Vagina (tissue), 2 donors: ENCODE data around the gene ACTL6A. TPM values are rescaled to one million over a fixed set of nuclear protein-coding genes. Genes with fewer than 3 reads are reported as not detected.

Experiments used
- DNase-seq, 2 donors: peaks; one replicate each; pipeline ENCODE4 v3.0.0-alpha.2; 2017; ENCODE audit errors: extremely low spot score in 2 of 2
- H3K27ac ChIP-seq: fragments of 200-600 bp; sonication (generic); one replicate; pipeline ENCODE4 v1.5.1; 2019
- H3K27me3 ChIP-seq: fragments of 200-600 bp; sonication (generic); one replicate; pipeline ENCODE4 v1.5.1; 2019
- H3K36me3 ChIP-seq, 2 donors: fragments of 200-600 bp; sonication (generic); one replicate each; pipeline ENCODE4 v1.5.1; 2017 to 2019
- H3K4me1 ChIP-seq: fragments of 200-600 bp; sonication (generic); one replicate; pipeline ENCODE4 v1.5.1; 2019
- H3K4me3 ChIP-seq, 2 donors: fragments of 200-600 bp; sonication (generic); 1 replicate in 1 of 2; 2 replicates in 1 of 2; pipeline ENCODE4 v1.5.1; 2016 to 2019
- H3K9me3 ChIP-seq: fragments of 200-600 bp; sonication (generic); one replicate; pipeline ENCODE4 v1.5.1; 2019
- POLR2A ChIP-seq, 2 donors: fragments of 450-650 bp; IDR thresholded peaks; one replicate each; pipeline ENCODE4 v1.6.1; 2017; ENCODE audit warnings: antibody characterized with exemption in 2 of 2, mild to moderate bottlenecking in 2 of 2, moderate library complexity in 2 of 2
- POLR2AphosphoS5 ChIP-seq, 2 donors: sonication (generic); formaldehyde crosslinking; IDR thresholded peaks; one replicate each; pipeline ENCODE4 v1.9.0; 2017; ENCODE audit warnings: antibody characterized with exemption in 2 of 2, mild to moderate bottlenecking in 2 of 2, low read depth in 1 of 2; ENCODE audit not compliant: insufficient read depth in 1 of 2
- intact Hi-C: fragments of 100-400 bp; cut with DNase I; formaldehyde crosslinking; loops from one replicate; pipeline ENCODE4 v1.15.1; 2023
- total RNA-seq: library from RNA; depleted of rRNA; stranded (reverse); fragments of >200 nt; gene quantifications from one replicate; pipeline ENCODE4 v1.2.3, GENCODE V29; 2016
- TF ChIP-seq, protein P1 (sequence below), 3 experiments: fragments of 450-650 bp in 2 of 3; fragments of 200-600 bp in 1 of 3; sonication (generic) in 1 of 3; IDR thresholded peaks; one replicate each; pipeline ENCODE4 v1.5.1; 2017 to 2019; ENCODE audit warnings: antibody characterized with exemption in 3 of 3, mild to moderate bottlenecking in 2 of 3, moderate library complexity in 2 of 3

Gene ACTL6A
- total RNA-seq, 1 donor from 2014 or later = 21.9 TPM

DNA sequence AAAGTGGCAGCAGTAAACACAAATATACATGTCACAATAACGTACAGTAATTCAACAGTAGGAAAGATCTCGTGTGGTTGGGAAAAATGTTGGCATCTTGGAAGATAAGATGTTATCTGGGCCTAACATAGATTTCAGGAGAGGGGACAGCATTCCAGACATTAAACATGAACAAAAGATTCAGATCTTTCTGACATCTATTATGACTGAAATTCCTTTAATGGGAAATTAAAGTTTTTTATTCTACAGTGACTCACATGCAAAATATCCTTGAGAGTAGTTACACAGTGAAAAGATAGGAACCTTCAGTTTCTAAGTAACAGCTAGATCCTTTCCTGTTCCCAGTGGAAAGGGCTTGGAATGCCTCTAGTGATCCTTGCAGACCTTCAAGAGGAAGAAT, 51.1 kb downstream of the ACTL6A start:
- intact Hi-C loops = no loop called here
- Histone ChIP-seq H3K4me3 (no peak overlapping the region), H3K4me1 (no peaks in the 10 kb centered on the region), H3K9me3 (no peaks in the 10 kb centered on the region), H3K36me3 (peaks cover 0 to 12% of the 10 kb centered on the region in 2 donors), H3K27me3 (no peaks in the 10 kb centered on the region), H3K27ac (no peak overlapping the region)
- no peak for DNase-seq
- TF ChIP-seq POLR2AphosphoS5 (IDR thresholded peaks at IDR 0.05; ENCODE audit: insufficient read depth in 1 of 2, low read depth in 1 of 2) (no peak), POLR2A (IDR thresholded peaks at IDR 0.05) (no peak)
- TF ChIP-seq, protein P1, sequence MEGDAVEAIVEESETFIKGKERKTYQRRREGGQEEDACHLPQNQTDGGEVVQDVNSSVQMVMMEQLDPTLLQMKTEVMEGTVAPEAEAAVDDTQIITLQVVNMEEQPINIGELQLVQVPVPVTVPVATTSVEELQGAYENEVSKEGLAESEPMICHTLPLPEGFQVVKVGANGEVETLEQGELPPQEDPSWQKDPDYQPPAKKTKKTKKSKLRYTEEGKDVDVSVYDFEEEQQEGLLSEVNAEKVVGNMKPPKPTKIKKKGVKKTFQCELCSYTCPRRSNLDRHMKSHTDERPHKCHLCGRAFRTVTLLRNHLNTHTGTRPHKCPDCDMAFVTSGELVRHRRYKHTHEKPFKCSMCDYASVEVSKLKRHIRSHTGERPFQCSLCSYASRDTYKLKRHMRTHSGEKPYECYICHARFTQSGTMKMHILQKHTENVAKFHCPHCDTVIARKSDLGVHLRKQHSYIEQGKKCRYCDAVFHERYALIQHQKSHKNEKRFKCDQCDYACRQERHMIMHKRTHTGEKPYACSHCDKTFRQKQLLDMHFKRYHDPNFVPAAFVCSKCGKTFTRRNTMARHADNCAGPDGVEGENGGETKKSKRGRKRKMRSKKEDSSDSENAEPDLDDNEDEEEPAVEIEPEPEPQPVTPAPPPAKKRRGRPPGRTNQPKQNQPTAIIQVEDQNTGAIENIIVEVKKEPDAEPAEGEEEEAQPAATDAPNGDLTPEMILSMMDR (IDR thresholded peaks at IDR 0.05) = no peak

DNA sequence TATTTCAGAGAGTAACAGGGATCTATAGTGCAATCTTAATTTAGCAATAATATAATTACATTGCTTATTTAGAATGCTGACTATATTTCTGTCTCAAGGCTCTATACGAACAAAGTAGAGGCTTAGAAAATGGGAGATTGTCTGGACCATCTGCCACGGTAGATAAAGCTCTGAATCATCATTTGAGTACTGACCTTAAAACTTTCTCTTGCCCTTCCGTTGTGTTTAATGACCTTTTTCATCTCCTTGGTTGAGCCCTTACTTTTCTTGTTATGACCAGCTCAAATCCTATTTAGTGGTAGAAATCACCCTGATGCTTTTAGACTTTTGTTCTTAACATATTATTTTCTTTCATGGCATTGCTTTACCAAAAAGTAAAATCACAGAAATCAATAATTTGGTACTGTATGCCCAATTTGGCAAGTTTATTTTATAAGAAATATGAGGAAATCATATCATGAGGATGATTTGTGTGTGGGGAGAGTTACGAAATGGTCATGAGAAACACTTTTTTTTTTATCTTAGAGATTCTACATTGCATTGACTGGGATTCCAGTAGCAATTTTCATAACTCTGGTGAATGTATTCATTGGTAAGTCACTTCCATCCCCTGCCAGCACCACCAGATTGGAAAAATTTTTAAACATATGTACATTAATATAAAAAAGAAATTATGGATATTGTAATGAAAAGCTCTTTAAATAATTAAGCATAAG, 52.9 kb downstream of the ACTL6A start:
- DNase-seq = no peak
- no peaks in the 10 kb centered on the region for H3K4me1 ChIP-seq
- H3K4me3 ChIP-seq = no peak overlapping the region
- intact Hi-C loops = no loop called here
- H3K27me3 ChIP-seq = no peaks in the 10 kb centered on the region
- H3K36me3 ChIP-seq = peaks cover 0 to 18% of the 10 kb centered on the region in 2 donors
- no peaks in the 10 kb centered on the region for H3K9me3 ChIP-seq
- no peak overlapping the region for H3K27ac ChIP-seq
- TF ChIP-seq, protein P1 (IDR thresholded peaks at IDR 0.05) = no peak
- no peak for TF ChIP-seq POLR2AphosphoS5 (IDR thresholded peaks at IDR 0.05; ENCODE audit: insufficient read depth in 1 of 2, low read depth in 1 of 2)
- TF ChIP-seq POLR2A (IDR thresholded peaks at IDR 0.05) = no peak

DNA sequence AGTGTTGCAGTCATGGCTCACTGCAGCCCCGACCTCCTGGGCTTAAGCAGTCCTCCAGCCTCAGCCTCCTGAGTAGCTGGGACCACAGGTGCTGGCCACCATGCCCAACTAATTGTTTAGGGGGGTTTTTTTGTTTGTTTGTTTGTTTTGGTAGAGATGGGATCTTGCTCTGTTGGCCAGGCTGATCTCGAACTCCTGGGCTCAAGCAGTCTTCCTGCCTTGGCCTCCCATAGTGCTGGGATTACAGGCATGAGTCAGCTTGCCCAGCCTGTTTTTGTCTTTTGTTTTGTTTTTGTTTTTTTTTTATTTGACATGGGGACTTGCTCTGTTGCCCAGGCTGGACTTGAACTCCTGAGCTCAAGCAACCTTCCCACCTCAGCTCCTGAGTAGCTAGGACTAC, 59.3 kb downstream of the ACTL6A start:
- TF ChIP-seq POLR2A (IDR thresholded peaks at IDR 0.05) (no peak), POLR2AphosphoS5 (IDR thresholded peaks at IDR 0.05; ENCODE audit: insufficient read depth in 1 of 2, low read depth in 1 of 2) (no peak)
- TF ChIP-seq, protein P1 (IDR thresholded peaks at IDR 0.05) = no peak
- no peak for DNase-seq
- no peaks in the 10 kb centered on the region for H3K27me3 ChIP-seq
- intact Hi-C loops = no loop called here
- no peaks in the 10 kb centered on the region for H3K4me1 ChIP-seq
- no peak overlapping the region for H3K4me3 ChIP-seq
- H3K27ac ChIP-seq = no peak overlapping the region
- no peaks in the 10 kb centered on the region for H3K9me3 ChIP-seq
- H3K36me3 ChIP-seq = peaks cover 0 to 72% of the 10 kb centered on the region in 2 donors

DNA sequence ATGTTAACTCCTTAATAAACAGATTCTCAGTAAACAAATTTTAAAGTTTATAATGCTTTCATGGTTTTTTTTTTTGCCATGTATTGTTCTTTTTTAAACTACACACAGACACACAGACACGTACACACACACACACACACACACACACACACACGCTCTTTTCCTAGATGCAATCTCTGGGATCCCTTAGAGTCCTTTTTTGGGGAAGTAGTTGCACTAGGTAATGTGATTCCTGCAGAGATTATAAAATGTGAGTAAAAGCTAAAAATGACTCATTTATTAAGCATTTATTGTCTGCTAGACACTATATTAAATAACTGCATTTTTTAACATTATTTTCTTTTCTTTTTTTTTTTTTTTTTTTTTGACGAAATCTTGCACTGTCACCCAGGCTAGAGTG, 61.7 kb downstream of the ACTL6A start:
- no peaks in the 10 kb centered on the region for H3K4me1 ChIP-seq
- H3K27me3 ChIP-seq = no peaks in the 10 kb centered on the region
- peaks cover 0 to 55% of the 10 kb centered on the region in 2 donors for H3K36me3 ChIP-seq
- intact Hi-C loops = no loop called here
- DNase-seq = no peak
- TF ChIP-seq POLR2A (IDR thresholded peaks at IDR 0.05) (no peak), POLR2AphosphoS5 (IDR thresholded peaks at IDR 0.05; ENCODE audit: insufficient read depth in 1 of 2, low read depth in 1 of 2) (no peak)
- TF ChIP-seq, protein P1 (IDR thresholded peaks at IDR 0.05) = no peak
- no peaks in the 10 kb centered on the region for H3K9me3 ChIP-seq
- H3K4me3 ChIP-seq = no peak overlapping the region
- no peak overlapping the region for H3K27ac ChIP-seq

DNA sequence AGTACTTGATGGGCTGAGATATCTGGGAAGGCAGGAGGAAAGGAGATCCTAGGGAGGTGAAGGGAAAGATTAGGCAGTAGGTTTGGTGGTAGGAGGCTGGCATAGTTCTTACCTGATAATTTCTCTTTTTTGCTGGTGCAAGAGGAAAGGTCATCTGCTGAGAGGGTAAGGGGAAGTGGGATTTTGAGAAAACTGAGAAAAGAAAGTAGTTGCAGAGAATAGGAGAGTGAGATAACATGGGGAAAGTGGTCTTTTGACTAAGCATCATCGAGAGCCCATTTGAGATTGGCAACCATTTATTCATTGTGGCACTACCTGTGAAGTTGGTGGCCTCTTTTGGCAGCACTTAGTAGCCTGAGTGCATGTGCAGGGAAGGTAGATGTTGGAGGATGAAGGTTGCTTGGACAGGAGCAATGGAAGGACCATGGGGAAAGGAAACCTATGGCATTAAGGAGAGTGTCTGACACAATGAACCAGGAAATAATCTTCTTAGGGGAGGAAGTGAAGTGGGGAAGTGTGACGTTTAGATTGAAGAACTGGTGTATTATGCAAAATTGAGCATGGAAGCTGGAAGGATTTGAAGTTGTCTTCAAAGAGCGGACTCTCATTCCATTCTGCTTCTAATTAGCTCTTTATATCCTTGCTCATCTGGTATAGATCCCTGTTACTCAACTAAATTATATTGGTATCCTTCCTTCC, 68.2 kb downstream of the ACTL6A start:
- DNase-seq = no peak
- no peaks in the 10 kb centered on the region for H3K4me1 ChIP-seq
- TF ChIP-seq POLR2A (IDR thresholded peaks at IDR 0.05) (no peak), POLR2AphosphoS5 (IDR thresholded peaks at IDR 0.05; ENCODE audit: insufficient read depth in 1 of 2, low read depth in 1 of 2) (no peak)
- TF ChIP-seq, protein P1 (IDR thresholded peaks at IDR 0.05) = no peak
- no peak overlapping the region for H3K27ac ChIP-seq
- no peaks in the 10 kb centered on the region for H3K27me3 ChIP-seq
- peaks cover 0 to 8% of the 10 kb centered on the region in 2 donors for H3K36me3 ChIP-seq
- intact Hi-C loops = no loop called here
- H3K9me3 ChIP-seq = no peaks in the 10 kb centered on the region
- no peak overlapping the region for H3K4me3 ChIP-seq
